Measurements from ENCODE around the gene CCDC86.

DNA sequence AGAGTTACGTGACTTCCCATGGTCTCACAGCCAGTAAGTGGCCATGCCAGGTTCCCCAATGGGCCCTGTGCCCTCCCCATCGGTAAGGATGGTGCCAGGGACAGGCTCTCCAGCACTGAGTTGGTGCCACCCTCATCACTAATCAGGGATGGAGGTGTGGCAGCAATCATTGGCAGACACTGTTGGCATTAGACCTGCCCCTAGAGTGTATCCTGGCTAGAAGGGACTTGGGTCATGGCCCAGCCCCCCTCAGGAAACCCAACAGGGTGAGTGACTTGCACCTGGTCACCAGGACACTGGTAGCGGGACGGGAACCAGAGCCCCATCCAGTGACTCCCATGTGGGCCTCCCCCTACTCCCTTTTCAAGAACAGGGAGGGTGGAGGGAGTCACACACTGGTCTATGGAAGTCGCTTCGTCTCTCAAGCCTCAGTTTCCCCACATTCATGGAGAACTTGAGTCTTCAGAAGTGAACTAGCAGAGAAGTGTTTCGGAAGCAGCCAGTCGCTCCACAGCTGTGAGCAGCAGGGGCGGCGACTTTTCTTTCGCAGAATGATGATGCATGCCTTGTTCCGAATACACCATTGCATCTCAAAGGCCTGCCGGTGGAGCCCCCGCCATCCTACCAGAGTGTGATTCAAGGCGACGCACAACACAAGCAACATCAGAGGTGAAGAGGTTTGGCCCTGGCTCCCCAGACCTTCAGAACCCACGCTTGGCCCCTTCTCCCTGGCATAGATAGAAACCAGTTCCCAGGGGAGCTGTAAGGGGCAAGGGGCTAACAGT, 43.9 kb upstream of the CCDC86 start:
- no peak for TF ChIP-seq POLR2A (IDR thresholded peaks at IDR 0.05)
- TF ChIP-seq POLR2AphosphoS5 (IDR thresholded peaks at IDR 0.05), result no peak
- TF ChIP-seq, protein P1, sequence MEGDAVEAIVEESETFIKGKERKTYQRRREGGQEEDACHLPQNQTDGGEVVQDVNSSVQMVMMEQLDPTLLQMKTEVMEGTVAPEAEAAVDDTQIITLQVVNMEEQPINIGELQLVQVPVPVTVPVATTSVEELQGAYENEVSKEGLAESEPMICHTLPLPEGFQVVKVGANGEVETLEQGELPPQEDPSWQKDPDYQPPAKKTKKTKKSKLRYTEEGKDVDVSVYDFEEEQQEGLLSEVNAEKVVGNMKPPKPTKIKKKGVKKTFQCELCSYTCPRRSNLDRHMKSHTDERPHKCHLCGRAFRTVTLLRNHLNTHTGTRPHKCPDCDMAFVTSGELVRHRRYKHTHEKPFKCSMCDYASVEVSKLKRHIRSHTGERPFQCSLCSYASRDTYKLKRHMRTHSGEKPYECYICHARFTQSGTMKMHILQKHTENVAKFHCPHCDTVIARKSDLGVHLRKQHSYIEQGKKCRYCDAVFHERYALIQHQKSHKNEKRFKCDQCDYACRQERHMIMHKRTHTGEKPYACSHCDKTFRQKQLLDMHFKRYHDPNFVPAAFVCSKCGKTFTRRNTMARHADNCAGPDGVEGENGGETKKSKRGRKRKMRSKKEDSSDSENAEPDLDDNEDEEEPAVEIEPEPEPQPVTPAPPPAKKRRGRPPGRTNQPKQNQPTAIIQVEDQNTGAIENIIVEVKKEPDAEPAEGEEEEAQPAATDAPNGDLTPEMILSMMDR (IDR thresholded peaks at IDR 0.05), result no peak
